Activated T-helper 17 cell treated with anti-CD3 and anti-CD28 coated beads, Interleukin-2, amount 50 U/mL, for 72 hours (primary cell): Measurements from ENCODE around the gene GABRG3. TPM values are rescaled to one million over a fixed set of nuclear protein-coding genes. Genes with fewer than 3 reads are reported as not detected.

Experiments
- ATAC-seq: fragments of 150-1000 bp; cut with Tn5 transposase; replicated peaks from 2 replicates; pipeline ENCODE4 v1.10.0; 2021; ENCODE audit warnings: mild to moderate bottlenecking, moderate library complexity
- H3K27ac Mint-ChIP-seq: one replicate; pipeline ENCODE4 v1.8.0; 2022; ENCODE audit warnings: mixed read lengths
- H3K27me3 Mint-ChIP-seq: one replicate; pipeline ENCODE4 v1.8.0; 2022; ENCODE audit warnings: mixed read lengths
- H3K36me3 Mint-ChIP-seq: one replicate; pipeline ENCODE4 v1.8.0; 2022; ENCODE audit warnings: low read depth, mild to moderate bottlenecking, mixed read lengths
- H3K4me1 Mint-ChIP-seq: one replicate; pipeline ENCODE4 v1.8.0; 2022; ENCODE audit warnings: mixed read lengths
- H3K4me3 Mint-ChIP-seq: one replicate; pipeline ENCODE4 v1.8.0; 2022; ENCODE audit warnings: mild to moderate bottlenecking, mixed read lengths
- H3K9me3 Mint-ChIP-seq: one replicate; pipeline ENCODE4 v1.8.0; 2022; ENCODE audit warnings: mixed read lengths
- total RNA-seq, 2 donors: library from RNA; stranded (reverse); gene quantifications; one replicate each; pipeline ENCODE4 v1.2.3, GENCODE V29; 2022

GABRG3 gene
- total RNA-seq, 2 donors from 2014 or later, result not detected

DNA sequence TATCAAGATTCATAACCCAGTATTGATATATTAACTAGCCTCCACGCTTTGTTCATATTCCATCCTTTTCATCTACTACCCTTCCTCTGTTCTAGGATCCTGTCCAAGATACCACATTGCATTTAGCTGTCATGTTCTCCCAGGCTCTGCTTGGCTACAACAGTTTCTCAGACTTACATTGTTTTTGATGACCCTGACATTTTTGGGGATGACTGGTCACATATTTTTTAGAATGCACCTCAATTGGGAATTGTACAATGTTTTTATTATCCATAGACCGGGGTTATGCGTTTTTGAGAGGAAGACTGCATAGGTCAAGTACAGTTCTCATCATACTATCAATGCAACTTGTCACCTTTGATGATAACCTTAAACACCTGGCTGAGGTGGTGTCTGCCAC, 421.2 kb downstream of the GABRG3 start:
- no peaks in the 10 kb centered on the region for H3K4me1 Mint-ChIP-seq
- no peaks in the 10 kb centered on the region for H3K36me3 Mint-ChIP-seq
- no peak for ATAC-seq
- H3K4me3 Mint-ChIP-seq, result no peak overlapping the region
- H3K9me3 Mint-ChIP-seq, result peaks cover 9% of the 10 kb centered on the region
- no peak overlapping the region for H3K27ac Mint-ChIP-seq
- no peaks in the 10 kb centered on the region for H3K27me3 Mint-ChIP-seq

DNA sequence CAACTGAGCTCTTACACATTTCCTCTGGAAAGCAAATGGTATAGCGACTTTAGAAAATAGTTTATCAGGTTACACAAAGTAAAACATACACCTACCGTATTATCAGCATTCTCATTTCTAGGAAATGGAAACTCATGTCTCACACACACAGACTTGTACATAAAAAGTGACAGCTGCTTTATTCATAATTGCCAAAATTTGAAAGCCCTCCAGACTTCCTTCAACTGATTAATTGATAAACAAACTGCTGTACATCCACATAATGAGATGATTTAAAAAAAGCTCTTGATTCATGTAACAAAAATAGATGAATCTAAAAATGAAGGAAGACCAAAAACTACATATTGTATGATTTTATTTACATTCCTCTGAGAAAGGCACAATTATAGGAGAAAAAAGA, 425.5 kb downstream of the GABRG3 start:
- no peak for ATAC-seq
- H3K36me3 Mint-ChIP-seq, result no peaks in the 10 kb centered on the region
- peaks cover 7% of the 10 kb centered on the region for H3K9me3 Mint-ChIP-seq

DNA sequence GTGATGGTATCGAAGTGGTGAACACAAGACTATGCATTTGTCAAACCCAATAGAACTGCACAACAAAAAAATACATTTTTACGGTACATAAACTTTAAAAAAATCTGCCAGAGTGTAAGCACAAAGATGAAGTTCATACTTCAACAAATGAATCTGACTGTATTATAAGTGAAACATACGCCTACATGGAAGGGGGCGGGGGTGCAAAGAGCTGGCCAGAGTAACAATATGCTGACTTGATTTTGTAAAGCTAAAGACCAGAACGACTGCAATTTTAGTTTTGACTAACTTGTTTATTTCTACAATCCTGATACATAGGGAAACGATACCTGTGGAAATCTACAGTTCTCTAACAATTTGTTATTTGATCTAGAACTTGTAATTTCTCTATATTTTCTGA, 426.0 kb downstream of the GABRG3 start:
- H3K9me3 Mint-ChIP-seq, result peaks cover 9% of the 10 kb centered on the region

More for the DNA sequence above, 425.5 kb downstream of the GABRG3 start:
- H3K4me1 Mint-ChIP-seq, result no peaks in the 10 kb centered on the region
- no peaks in the 10 kb centered on the region for H3K27me3 Mint-ChIP-seq
- H3K4me3 Mint-ChIP-seq, result no peak overlapping the region
- no peak overlapping the region for H3K27ac Mint-ChIP-seq

DNA sequence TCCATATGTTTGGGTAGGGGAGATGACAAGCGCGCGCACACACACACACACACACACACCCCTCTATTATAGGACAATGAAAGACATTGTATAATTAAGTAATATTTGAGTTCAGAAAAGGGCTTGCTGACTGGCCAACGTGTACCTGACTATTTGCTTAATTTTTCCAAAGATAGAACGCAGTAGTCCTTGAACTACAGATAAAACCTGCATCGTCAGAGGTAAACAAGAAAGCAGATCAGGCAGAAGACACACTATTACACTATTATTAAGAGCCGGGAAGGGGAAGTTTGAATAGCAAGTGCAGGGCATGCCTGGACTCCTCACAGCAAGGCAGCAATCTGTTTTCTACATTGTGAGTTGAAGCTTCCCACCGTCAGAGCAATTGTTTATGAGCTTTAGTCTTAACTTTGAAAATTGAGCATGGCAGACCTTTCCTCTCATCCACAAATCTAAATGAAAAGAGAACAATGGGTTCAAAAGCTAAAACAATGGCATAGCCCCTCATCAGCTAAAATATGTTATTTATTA, 427.7 kb downstream of the GABRG3 start:
- H3K9me3 Mint-ChIP-seq, result peaks cover 16% of the 10 kb centered on the region
- H3K27me3 Mint-ChIP-seq, result no peaks in the 10 kb centered on the region
- H3K36me3 Mint-ChIP-seq, result no peaks in the 10 kb centered on the region
- no peaks in the 10 kb centered on the region for H3K4me1 Mint-ChIP-seq
- no peak overlapping the region for H3K4me3 Mint-ChIP-seq
- no peak overlapping the region for H3K27ac Mint-ChIP-seq
- ATAC-seq, result no peak

More for the DNA sequence above, 426.0 kb downstream of the GABRG3 start:
- Mint-ChIP-seq H3K27ac (no peak overlapping the region), H3K36me3 (no peaks in the 10 kb centered on the region), H3K4me3 (no peak overlapping the region), H3K27me3 (no peaks in the 10 kb centered on the region), H3K4me1 (no peaks in the 10 kb centered on the region)
- ATAC-seq, result no peak

DNA sequence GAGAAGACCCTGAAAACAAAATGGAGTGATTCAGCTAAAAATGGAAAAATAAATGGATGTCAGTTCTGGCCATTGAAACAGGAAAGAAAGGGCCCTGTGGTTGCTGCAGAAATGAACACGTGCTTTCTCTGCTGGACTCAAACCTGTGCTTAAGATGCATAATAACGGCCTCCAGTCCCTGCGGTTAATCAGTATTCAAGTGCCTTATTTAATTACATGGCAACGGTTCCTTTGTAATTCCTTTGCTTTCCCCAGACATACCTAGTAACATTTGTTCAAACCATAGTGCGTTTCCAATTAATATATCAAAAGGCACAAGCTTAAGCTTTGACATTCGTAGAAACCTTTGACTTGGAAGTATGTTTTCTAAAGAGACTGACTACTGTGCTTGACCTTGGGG, 428.3 kb downstream of the GABRG3 start:
- Mint-ChIP-seq H3K9me3 (peaks cover 16% of the 10 kb centered on the region), H3K4me3 (no peak overlapping the region), H3K4me1 (no peaks in the 10 kb centered on the region), H3K27ac (no peak overlapping the region), H3K36me3 (no peaks in the 10 kb centered on the region), H3K27me3 (no peaks in the 10 kb centered on the region)
- ATAC-seq, result no peak

DNA sequence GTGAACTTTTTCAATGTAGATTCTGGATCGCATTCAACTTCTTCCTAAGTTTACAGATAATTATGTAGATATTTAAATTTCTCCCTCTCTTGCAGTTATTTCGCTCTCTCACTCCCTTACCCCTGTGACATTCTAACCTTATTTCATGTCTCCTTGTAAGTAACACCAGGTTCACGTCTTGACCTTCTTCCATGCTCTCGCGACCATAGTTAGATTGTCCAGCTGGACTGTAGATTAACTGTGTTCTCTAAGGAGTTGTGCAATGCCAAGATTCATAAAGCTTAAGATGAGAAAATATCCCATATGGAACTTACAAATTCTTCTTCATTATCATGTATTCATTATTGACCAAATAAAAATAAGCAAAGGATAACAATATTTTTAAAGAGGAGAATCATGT, 430.5 kb downstream of the GABRG3 start:
- H3K27ac Mint-ChIP-seq, result no peak overlapping the region
- H3K4me1 Mint-ChIP-seq, result no peaks in the 10 kb centered on the region
- ATAC-seq, result no peak
- H3K36me3 Mint-ChIP-seq, result no peaks in the 10 kb centered on the region
- H3K4me3 Mint-ChIP-seq, result no peak overlapping the region
- peaks cover 19% of the 10 kb centered on the region for H3K9me3 Mint-ChIP-seq
- peaks cover 3% of the 10 kb centered on the region for H3K27me3 Mint-ChIP-seq

DNA sequence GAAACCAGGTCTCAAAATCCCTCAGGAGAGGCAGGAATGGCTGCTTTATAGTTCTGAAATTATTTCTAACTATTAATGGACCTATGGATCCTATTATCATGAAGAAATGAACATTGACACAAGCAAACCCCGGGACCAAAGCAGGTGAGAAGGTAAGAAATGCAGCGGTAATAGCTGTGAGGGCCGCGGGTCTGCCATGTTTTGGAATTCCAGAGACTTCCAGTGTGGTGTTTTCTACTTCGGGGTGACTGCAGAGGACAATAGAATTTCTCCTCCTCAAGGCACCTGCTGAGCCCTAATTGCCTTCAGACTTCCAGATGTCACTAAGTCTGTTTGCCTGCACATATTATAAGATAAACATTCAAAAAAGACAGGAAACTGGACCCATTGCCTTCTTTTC, 437.4 kb downstream of the GABRG3 start:
- Mint-ChIP-seq H3K4me1 (no peaks in the 10 kb centered on the region), H3K4me3 (no peak overlapping the region), H3K27ac (no peak overlapping the region), H3K36me3 (no peaks in the 10 kb centered on the region), H3K27me3 (peaks cover 3% of the 10 kb centered on the region), H3K9me3 (peaks cover 8% of the 10 kb centered on the region)
- no peak for ATAC-seq

DNA sequence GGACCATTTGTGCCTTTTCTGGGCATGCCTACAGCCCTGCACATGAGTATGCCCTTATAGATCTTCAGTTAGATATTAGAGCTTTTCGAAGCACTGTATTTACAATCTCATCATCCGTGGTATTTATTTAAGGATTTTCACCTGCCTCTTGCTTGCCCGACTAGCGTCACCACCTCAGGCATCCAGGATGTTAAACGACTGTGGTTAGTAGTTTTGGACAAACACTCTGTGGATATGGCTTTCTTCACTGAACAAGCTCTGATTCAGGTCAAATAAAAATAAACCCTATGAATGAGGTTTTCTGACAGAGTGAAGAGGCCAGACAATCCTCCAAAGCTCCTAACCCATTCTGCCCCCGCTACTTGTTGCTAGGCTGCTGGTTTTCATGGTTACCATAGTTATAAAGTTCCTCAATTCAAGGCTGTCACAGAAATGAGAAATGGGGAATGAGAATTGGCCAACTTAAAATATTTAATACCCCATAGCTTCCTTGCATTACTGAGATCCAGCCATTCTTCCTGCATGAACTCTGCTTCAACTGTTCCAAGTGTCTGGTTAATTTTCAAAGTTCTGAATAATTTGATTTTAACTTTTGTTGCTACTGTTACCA, 440.1 kb downstream of the GABRG3 start:
- ATAC-seq, result no peak
- Mint-ChIP-seq H3K4me3 (no peak overlapping the region), H3K4me1 (no peaks in the 10 kb centered on the region), H3K9me3 (peaks cover 14% of the 10 kb centered on the region), H3K27ac (no peak overlapping the region), H3K27me3 (peaks cover 3% of the 10 kb centered on the region), H3K36me3 (no peaks in the 10 kb centered on the region)

DNA sequence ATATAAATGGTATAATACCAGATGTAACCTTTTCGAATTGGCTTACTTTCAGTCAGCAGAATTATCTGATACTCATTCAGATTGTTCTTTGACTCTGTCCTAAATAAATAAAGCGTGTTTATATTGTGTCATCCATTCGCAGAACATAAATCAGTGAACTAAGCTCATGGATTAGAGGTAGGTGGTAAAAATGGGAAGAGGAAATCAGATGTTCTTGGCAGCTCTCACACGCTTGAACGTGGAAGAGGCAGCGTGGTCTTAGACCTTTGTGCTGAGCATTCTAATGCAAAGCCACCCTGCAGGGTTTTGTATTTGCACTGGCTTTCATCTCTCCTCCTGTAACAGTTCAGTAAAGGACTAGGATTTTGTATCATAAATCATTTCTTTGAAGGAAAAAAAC, 441.4 kb downstream of the GABRG3 start:
- H3K27ac Mint-ChIP-seq, result no peak overlapping the region
- ATAC-seq, result no peak
- H3K4me3 Mint-ChIP-seq, result no peak overlapping the region
- no peaks in the 10 kb centered on the region for H3K36me3 Mint-ChIP-seq
- no peaks in the 10 kb centered on the region for H3K4me1 Mint-ChIP-seq
- H3K27me3 Mint-ChIP-seq, result peaks cover 3% of the 10 kb centered on the region
- H3K9me3 Mint-ChIP-seq, result peaks cover 12% of the 10 kb centered on the region

DNA sequence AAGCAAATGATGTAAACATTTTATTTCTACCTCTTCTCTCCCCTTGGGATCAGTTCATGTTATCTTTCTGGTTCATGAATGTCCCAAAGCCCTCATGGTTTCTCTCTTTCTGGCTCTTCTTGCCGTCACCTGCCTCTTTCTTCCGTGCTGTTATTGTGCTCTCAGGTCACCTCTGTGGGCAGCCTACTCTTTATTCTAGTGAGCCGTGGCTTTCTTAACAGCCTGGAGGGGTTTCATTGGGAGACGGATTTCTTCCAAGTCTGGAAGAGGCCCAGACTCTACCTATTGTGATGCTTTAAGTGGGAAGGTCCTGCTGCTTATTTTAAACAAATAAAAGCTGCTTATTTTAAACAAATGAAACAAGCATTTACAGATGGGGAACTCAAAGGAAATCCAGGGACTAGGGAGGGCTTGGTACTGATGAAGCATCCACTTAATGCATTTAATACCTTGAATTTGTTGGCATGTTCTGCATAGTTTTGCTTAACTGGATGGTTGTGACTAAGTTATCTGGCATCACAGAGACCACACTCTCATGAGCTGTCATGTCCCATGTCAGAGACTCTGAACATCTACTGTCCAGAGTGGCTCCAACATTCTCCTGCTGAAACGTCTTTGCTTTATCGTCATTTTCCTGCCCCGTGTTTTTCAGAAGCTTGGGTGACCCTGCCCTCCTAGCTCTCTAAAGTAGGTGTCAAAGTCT, 443.3 kb downstream of the GABRG3 start:
- Mint-ChIP-seq H3K9me3 (peaks cover 19% of the 10 kb centered on the region), H3K4me3 (no peak overlapping the region), H3K36me3 (no peaks in the 10 kb centered on the region), H3K27me3 (peaks cover 3% of the 10 kb centered on the region), H3K4me1 (no peaks in the 10 kb centered on the region), H3K27ac (no peak overlapping the region)
- ATAC-seq, result no peak

DNA sequence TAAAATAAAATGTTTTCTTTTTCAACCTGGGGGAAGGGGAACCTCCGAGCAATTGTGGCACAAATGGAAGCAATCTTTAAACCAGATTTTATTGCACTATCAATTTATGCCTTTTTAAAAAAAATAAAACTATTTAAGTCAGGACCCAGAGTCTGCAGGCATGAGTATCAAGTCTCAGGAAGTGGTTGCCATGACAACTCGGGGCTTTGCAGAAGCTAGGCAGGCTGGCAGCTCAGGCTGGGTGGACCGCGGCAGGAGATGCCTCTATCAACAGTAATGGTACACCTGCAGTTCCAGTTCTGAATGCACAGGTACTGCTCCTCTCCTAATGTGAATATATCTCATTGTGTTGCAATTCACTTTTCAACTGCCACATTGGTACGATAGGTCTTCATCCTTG, 447.7 kb downstream of the GABRG3 start:
- Mint-ChIP-seq H3K4me3 (no peak overlapping the region), H3K36me3 (no peaks in the 10 kb centered on the region), H3K4me1 (no peaks in the 10 kb centered on the region), H3K27me3 (peaks cover 3% of the 10 kb centered on the region), H3K27ac (no peak overlapping the region), H3K9me3 (peaks cover 19% of the 10 kb centered on the region)
- no peak for ATAC-seq

DNA sequence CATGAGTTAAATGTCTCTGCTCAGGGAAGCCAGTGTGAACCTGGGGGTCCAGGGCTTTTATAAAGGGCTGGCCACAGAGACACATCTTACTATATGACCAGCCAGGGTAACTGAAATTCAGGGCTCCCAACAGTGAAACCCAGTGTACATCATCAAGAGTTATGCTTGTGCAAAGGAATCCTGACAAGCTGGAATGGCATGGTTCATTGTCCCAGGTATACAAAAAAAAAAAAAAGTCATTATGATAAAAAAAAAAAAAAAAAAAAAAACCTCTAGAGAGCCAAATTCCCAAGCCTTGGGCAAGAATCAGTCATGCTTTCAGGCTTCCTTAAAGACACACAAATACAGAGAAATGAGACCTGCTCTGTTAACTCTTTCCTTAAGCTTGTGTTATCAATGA, 452.0 kb downstream of the GABRG3 start:
- H3K27ac Mint-ChIP-seq, result no peak overlapping the region
- no peaks in the 10 kb centered on the region for H3K4me1 Mint-ChIP-seq
- no peak overlapping the region for H3K4me3 Mint-ChIP-seq
- no peaks in the 10 kb centered on the region for H3K36me3 Mint-ChIP-seq
- no peaks in the 10 kb centered on the region for H3K27me3 Mint-ChIP-seq
- H3K9me3 Mint-ChIP-seq, result peaks cover 8% of the 10 kb centered on the region
- ATAC-seq, result no peak

DNA sequence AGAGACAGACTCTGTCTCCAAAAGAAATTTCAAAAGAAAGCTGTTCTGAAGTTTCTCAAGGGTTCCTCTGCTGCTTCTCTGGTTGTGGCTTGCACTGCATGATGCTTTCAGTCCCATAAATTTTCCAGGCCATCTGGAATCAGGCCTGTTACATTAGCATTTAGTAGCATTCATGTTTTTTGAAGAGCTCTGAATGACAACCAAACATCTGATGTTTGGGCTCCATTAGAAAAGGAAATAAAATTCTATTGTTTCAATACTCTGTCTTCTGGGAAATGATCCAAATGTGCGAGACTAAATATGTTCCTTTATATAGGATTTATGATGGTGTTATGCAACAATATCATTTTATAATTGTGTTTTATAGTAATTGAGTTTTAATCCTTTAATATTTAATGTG, 455.8 kb downstream of the GABRG3 start:
- H3K4me3 Mint-ChIP-seq, result no peak overlapping the region
- ATAC-seq, result no peak
- no peaks in the 10 kb centered on the region for H3K27me3 Mint-ChIP-seq
- H3K36me3 Mint-ChIP-seq, result no peaks in the 10 kb centered on the region
- H3K4me1 Mint-ChIP-seq, result no peaks in the 10 kb centered on the region
- H3K27ac Mint-ChIP-seq, result no peak overlapping the region
- H3K9me3 Mint-ChIP-seq, result peaks cover 12% of the 10 kb centered on the region

DNA sequence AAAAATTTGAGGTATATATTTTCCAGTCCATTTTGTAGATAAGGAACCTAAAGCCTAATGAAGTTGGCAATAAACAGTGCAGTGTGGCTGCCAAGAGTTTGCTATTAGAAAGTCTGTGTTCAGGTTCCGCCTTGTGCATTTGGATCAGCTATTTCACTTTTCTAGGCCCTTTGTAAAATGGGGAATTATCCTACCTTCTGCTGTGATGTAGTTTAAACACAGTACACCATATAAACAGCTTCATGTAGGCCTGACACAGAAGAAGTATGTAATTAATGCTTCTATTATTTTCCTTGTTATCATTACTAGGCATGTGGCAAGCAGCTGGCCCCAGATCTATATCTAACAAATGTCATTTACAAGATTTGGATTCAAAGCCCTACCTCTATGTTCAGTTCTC, 456.3 kb downstream of the GABRG3 start:
- peaks cover 12% of the 10 kb centered on the region for H3K9me3 Mint-ChIP-seq
- no peaks in the 10 kb centered on the region for H3K36me3 Mint-ChIP-seq
- H3K4me3 Mint-ChIP-seq, result no peak overlapping the region
- H3K4me1 Mint-ChIP-seq, result no peaks in the 10 kb centered on the region
- no peak for ATAC-seq
- no peak overlapping the region for H3K27ac Mint-ChIP-seq
- H3K27me3 Mint-ChIP-seq, result no peaks in the 10 kb centered on the region

DNA sequence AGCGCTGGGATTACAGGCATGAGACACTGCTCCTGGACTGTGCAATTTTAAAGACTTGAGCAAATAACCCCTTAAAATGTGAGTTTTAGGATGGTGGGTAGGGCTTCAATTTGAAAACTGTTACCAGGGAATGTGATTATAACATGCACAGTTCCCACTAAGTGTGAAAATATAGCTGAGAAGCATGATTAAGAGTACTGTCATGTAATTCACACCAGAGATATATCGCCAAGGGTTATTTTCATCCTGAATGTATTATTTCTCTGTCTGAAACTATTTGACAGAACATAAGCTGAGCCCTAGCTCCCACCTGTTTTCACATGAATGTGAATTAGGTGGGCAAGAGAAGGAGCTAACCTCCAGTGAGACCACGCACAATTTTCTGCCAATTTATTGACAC, 457.2 kb downstream of the GABRG3 start:
- H3K27ac Mint-ChIP-seq, result no peak overlapping the region
- H3K36me3 Mint-ChIP-seq, result no peaks in the 10 kb centered on the region
- no peaks in the 10 kb centered on the region for H3K4me1 Mint-ChIP-seq
- no peak for ATAC-seq
- peaks cover 17% of the 10 kb centered on the region for H3K9me3 Mint-ChIP-seq
- no peaks in the 10 kb centered on the region for H3K27me3 Mint-ChIP-seq
- no peak overlapping the region for H3K4me3 Mint-ChIP-seq
